Measurements from ENCODE around the gene SLC22A23.

The SLC22A23 gene

DNA sequence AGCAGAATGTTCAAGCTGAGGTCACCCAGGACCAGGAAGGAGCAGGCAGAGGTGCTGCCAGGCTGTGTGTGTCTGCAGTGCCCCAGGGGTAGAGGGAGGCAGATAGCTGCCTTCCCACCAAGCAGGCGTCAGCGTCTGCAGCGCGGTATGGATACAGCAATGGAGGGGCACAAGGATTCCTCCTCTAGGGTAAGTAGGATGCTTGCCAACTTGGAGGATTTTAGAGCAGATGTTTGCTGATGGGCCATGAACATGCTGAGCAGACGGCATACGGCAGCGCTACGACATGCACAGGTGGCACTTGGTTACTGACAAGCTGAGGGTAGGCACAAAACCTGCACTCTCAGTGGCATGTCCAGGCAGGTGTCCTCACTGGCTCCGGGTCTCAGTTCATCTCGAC lies 150.0 kb downstream of the SLC22A23 start:
- H3K27me3 ChIP-seq (ENCODE audit: insufficient read depth, low read length): no peaks in the 10 kb centered on the region
- no peak overlapping the region for H2AFZ ChIP-seq (ENCODE audit: low read length, unreplicated experiment)
- H3K36me3 ChIP-seq (ENCODE audit: insufficient read depth, low read length): no peaks in the 10 kb centered on the region
- H3K27ac ChIP-seq (ENCODE audit: low read depth, low read length): no peak overlapping the region
- no peak overlapping the region for H3K4me3 ChIP-seq (ENCODE audit: low read depth, low read length)
- no peaks in the 10 kb centered on the region for H3K4me1 ChIP-seq (ENCODE audit: control insufficient read depth, insufficient read depth, low read length, unreplicated experiment)
- H3K79me2 ChIP-seq (ENCODE audit: control insufficient read depth, insufficient read depth, low read length, unreplicated experiment): no peaks in the 10 kb centered on the region

DNA sequence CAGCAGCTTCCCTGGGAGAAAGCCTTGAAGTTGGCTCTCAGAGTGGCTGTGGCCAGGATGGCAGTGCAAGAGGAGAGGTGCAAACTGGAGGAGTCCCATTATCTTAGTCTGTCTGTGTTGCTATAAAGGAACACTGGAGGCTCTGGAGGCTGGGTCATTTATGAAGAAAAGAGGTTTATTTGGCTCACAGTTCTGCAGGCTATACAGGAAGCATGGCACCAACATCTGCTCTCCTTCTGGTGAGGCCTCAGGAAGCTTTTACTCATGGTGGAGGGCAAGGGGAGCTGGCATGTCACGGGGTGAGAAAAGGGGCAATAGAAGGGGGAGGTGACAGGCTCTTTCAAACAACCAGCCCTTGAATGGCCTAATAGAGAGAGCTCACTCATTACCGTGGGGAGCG lies 151.0 kb downstream of the SLC22A23 start:
- Histone ChIP-seq H3K4me3 (ENCODE audit: low read depth, low read length) (no peak overlapping the region), H3K27me3 (ENCODE audit: insufficient read depth, low read length) (no peaks in the 10 kb centered on the region), H3K36me3 (ENCODE audit: insufficient read depth, low read length) (no peaks in the 10 kb centered on the region)

DNA sequence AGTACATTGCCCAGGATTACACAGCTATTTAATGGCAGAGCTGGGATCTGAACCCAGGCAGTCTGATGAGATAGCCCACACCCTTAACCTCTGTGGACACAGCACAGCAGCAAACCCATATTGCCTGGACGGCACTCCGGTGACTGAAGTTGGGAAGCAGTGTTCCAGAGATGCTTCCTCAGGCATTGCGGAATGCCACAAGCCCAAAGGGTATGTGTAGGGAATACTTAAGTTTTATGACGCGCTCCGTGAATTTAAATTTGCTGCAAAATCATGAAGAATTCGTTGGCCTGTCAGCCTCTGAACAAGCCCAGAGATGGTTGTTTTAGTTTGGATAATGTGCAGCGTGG lies 151.7 kb downstream of the SLC22A23 start:
- no peak overlapping the region for H3K4me3 ChIP-seq (ENCODE audit: low read depth, low read length)
- H3K4me1 ChIP-seq (ENCODE audit: control insufficient read depth, insufficient read depth, low read length, unreplicated experiment): no peaks in the 10 kb centered on the region
- H3K36me3 ChIP-seq (ENCODE audit: insufficient read depth, low read length): no peaks in the 10 kb centered on the region
- no peak overlapping the region for H2AFZ ChIP-seq (ENCODE audit: low read length, unreplicated experiment)
- no peaks in the 10 kb centered on the region for H3K79me2 ChIP-seq (ENCODE audit: control insufficient read depth, insufficient read depth, low read length, unreplicated experiment)
- no peak overlapping the region for H3K27ac ChIP-seq (ENCODE audit: low read depth, low read length)
- H3K27me3 ChIP-seq (ENCODE audit: insufficient read depth, low read length): no peaks in the 10 kb centered on the region

More for the DNA sequence above, 151.0 kb downstream of the SLC22A23 start:
- Histone ChIP-seq H3K79me2 (ENCODE audit: control insufficient read depth, insufficient read depth, low read length, unreplicated experiment) (no peaks in the 10 kb centered on the region), H3K4me1 (ENCODE audit: control insufficient read depth, insufficient read depth, low read length, unreplicated experiment) (no peaks in the 10 kb centered on the region), H2AFZ (ENCODE audit: low read length, unreplicated experiment) (no peak overlapping the region), H3K27ac (ENCODE audit: low read depth, low read length) (no peak overlapping the region)

- H3K4me1 ChIP-seq (ENCODE audit: control insufficient read depth, insufficient read depth, low read length, unreplicated experiment): no peaks in the 10 kb centered on the region
- no peak overlapping the region for H2AFZ ChIP-seq (ENCODE audit: low read length, unreplicated experiment)
- H3K4me3 ChIP-seq (ENCODE audit: low read depth, low read length): no peak overlapping the region
- no peak overlapping the region for H3K27ac ChIP-seq (ENCODE audit: low read depth, low read length)
- H3K79me2 ChIP-seq (ENCODE audit: control insufficient read depth, insufficient read depth, low read length, unreplicated experiment): no peaks in the 10 kb centered on the region
- H3K36me3 ChIP-seq (ENCODE audit: insufficient read depth, low read length): no peaks in the 10 kb centered on the region
- no peaks in the 10 kb centered on the region for H3K27me3 ChIP-seq (ENCODE audit: insufficient read depth, low read length)
These were observed 152.2 kb downstream of the SLC22A23 start for GRCh38 chr6:3304500-3305215.

DNA sequence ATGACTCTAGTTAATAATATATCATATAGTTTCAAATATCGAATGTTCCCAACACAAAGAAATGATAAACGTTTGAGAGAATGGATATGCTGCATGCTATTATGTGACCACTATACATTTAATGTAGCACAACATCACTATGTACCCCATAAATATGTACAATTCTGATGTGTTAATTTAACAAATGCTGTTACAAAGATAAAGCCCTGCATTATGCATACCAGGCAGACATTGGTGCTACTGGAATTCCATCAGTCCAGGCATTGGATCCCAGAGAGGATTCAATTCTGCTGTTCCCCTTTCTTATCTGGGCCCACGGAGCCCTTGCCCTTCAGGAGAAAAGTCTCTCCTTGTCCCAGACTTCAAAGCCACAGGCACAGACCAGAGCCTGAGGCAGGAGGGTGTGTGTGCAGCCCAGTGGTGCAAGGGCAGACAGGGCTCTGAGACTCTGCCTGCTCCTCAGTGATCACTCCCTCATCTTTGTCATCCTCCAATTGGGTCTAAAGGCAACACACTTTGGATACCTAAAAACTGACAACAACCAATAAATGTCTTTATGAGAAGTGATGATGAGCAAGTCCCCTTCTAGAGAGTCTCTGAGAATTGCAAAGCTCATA lies 152.9 kb downstream of the SLC22A23 start:
- Histone ChIP-seq H3K4me1 (ENCODE audit: control insufficient read depth, insufficient read depth, low read length, unreplicated experiment) (no peaks in the 10 kb centered on the region), H3K36me3 (ENCODE audit: insufficient read depth, low read length) (no peaks in the 10 kb centered on the region), H2AFZ (ENCODE audit: low read length, unreplicated experiment) (no peak overlapping the region), H3K27ac (ENCODE audit: low read depth, low read length) (no peak overlapping the region), H3K4me3 (ENCODE audit: low read depth, low read length) (no peak overlapping the region), H3K79me2 (ENCODE audit: control insufficient read depth, insufficient read depth, low read length, unreplicated experiment) (no peaks in the 10 kb centered on the region), H3K27me3 (ENCODE audit: insufficient read depth, low read length) (no peaks in the 10 kb centered on the region)

DNA sequence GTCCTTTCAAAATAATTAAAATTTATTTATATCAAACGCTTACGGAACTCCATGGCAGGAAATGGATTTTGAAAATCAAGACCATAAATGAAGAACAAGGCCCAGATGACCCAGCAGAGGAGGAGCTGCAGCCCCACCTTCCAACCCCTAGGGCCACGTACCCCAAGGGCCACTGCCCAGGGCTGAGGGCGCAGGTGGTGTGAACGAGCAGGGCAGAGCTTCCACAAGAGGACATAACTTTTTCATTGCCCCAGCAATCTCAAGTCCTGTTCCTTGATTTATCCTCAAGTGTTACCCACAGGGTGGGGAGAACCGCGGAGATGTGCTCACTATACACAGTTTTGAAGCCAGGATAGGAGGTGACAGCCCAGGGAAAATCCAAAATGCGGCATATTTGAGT lies 155.3 kb downstream of the SLC22A23 start:
- Histone ChIP-seq H3K79me2 (ENCODE audit: control insufficient read depth, insufficient read depth, low read length, unreplicated experiment) (no peaks in the 10 kb centered on the region), H3K36me3 (ENCODE audit: insufficient read depth, low read length) (no peaks in the 10 kb centered on the region), H3K4me3 (ENCODE audit: low read depth, low read length) (no peak overlapping the region), H3K27ac (ENCODE audit: low read depth, low read length) (no peak overlapping the region), H3K4me1 (ENCODE audit: control insufficient read depth, insufficient read depth, low read length, unreplicated experiment) (no peaks in the 10 kb centered on the region), H3K27me3 (ENCODE audit: insufficient read depth, low read length) (no peaks in the 10 kb centered on the region), H2AFZ (ENCODE audit: low read length, unreplicated experiment) (no peak overlapping the region)

- H3K36me3 ChIP-seq (ENCODE audit: insufficient read depth, low read length): no peaks in the 10 kb centered on the region
- no peak overlapping the region for H2AFZ ChIP-seq (ENCODE audit: low read length, unreplicated experiment)
- no peaks in the 10 kb centered on the region for H3K4me1 ChIP-seq (ENCODE audit: control insufficient read depth, insufficient read depth, low read length, unreplicated experiment)
- no peaks in the 10 kb centered on the region for H3K79me2 ChIP-seq (ENCODE audit: control insufficient read depth, insufficient read depth, low read length, unreplicated experiment)
- H3K27me3 ChIP-seq (ENCODE audit: insufficient read depth, low read length): no peaks in the 10 kb centered on the region
- no peak overlapping the region for H3K27ac ChIP-seq (ENCODE audit: low read depth, low read length)
- no peak overlapping the region for H3K4me3 ChIP-seq (ENCODE audit: low read depth, low read length)
These were observed 157.6 kb downstream of the SLC22A23 start for GRCh38 chr6:3299221-3299620.

DNA sequence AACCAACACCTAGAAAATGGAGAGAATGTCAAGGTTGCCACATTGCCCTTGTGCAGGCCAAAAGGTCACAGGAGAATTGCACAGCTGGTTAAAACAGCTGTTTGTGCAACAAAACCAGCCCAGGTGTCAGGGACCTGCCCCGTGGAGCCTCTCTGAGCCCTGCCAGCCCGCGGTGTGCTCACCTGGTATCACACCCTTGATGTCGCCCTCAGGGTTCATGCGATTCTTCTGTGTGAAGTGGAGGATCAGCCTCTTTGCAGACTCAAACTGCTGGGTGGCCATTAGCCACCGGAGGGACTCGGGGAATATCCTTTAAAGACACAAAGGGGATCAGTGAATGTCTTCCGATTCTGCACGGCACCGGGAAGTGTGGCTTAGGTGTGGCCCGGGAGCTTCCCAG lies 158.9 kb downstream of the SLC22A23 start:
- no peaks in the 10 kb centered on the region for H3K4me1 ChIP-seq (ENCODE audit: control insufficient read depth, insufficient read depth, low read length, unreplicated experiment)
- H3K4me3 ChIP-seq (ENCODE audit: low read depth, low read length): no peak overlapping the region
- no peak overlapping the region for H2AFZ ChIP-seq (ENCODE audit: low read length, unreplicated experiment)
- H3K36me3 ChIP-seq (ENCODE audit: insufficient read depth, low read length): no peaks in the 10 kb centered on the region
- no peaks in the 10 kb centered on the region for H3K79me2 ChIP-seq (ENCODE audit: control insufficient read depth, insufficient read depth, low read length, unreplicated experiment)
- H3K27ac ChIP-seq (ENCODE audit: low read depth, low read length): no peak overlapping the region
- H3K27me3 ChIP-seq (ENCODE audit: insufficient read depth, low read length): no peaks in the 10 kb centered on the region

- H3K27ac ChIP-seq (ENCODE audit: low read depth, low read length): no peak overlapping the region
- no peaks in the 10 kb centered on the region for H3K36me3 ChIP-seq (ENCODE audit: insufficient read depth, low read length)
- no peak overlapping the region for H2AFZ ChIP-seq (ENCODE audit: low read length, unreplicated experiment)
- no peaks in the 10 kb centered on the region for H3K79me2 ChIP-seq (ENCODE audit: control insufficient read depth, insufficient read depth, low read length, unreplicated experiment)
- no peaks in the 10 kb centered on the region for H3K4me1 ChIP-seq (ENCODE audit: control insufficient read depth, insufficient read depth, low read length, unreplicated experiment)
- H3K4me3 ChIP-seq (ENCODE audit: low read depth, low read length): no peak overlapping the region
- no peaks in the 10 kb centered on the region for H3K27me3 ChIP-seq (ENCODE audit: insufficient read depth, low read length)
These were observed 159.8 kb downstream of the SLC22A23 start for GRCh38 chr6:3297006-3297405.

- no peaks in the 10 kb centered on the region for H3K79me2 ChIP-seq (ENCODE audit: control insufficient read depth, insufficient read depth, low read length, unreplicated experiment)
- H3K27me3 ChIP-seq (ENCODE audit: insufficient read depth, low read length): no peaks in the 10 kb centered on the region
- no peak overlapping the region for H2AFZ ChIP-seq (ENCODE audit: low read length, unreplicated experiment)
- no peak overlapping the region for H3K27ac ChIP-seq (ENCODE audit: low read depth, low read length)
- H3K36me3 ChIP-seq (ENCODE audit: insufficient read depth, low read length): no peaks in the 10 kb centered on the region
- H3K4me3 ChIP-seq (ENCODE audit: low read depth, low read length): no peak overlapping the region
- H3K4me1 ChIP-seq (ENCODE audit: control insufficient read depth, insufficient read depth, low read length, unreplicated experiment): no peaks in the 10 kb centered on the region
These were observed 160.3 kb downstream of the SLC22A23 start for GRCh38 chr6:3296537-3296936.

GRCh38 chr6:3296078-3296477 lies 160.8 kb downstream of the SLC22A23 start:
- no peak overlapping the region for H3K27ac ChIP-seq (ENCODE audit: low read depth, low read length)
- H3K4me3 ChIP-seq (ENCODE audit: low read depth, low read length): no peak overlapping the region
- no peak overlapping the region for H2AFZ ChIP-seq (ENCODE audit: low read length, unreplicated experiment)

More at GRCh38 chr6:3296078-3296477, 160.8 kb downstream of the SLC22A23 start:
- H3K36me3 ChIP-seq (ENCODE audit: insufficient read depth, low read length): no peaks in the 10 kb centered on the region
- H3K27me3 ChIP-seq (ENCODE audit: insufficient read depth, low read length): no peaks in the 10 kb centered on the region
- H3K79me2 ChIP-seq (ENCODE audit: control insufficient read depth, insufficient read depth, low read length, unreplicated experiment): no peaks in the 10 kb centered on the region
- no peaks in the 10 kb centered on the region for H3K4me1 ChIP-seq (ENCODE audit: control insufficient read depth, insufficient read depth, low read length, unreplicated experiment)

Measured in ACC112 (cell line).